Progenitor cell of endocrine pancreas (in vitro differentiated cells): ENCODE measurements around the gene ZNRF3. TPM values are rescaled to one million over a fixed set of nuclear protein-coding genes. Genes with fewer than 3 reads are reported as not detected.

Experiments used
- DNase-seq: peaks from one replicate; pipeline ENCODE4 v3.0.0; 2021; ENCODE audit warnings: low spot score; ENCODE audit not compliant: unreplicated experiment
- H3K27ac Mint-ChIP-seq: 2 replicates; pipeline ENCODE4 v1.8.0; 2021; ENCODE audit warnings: mild to moderate bottlenecking, moderate library complexity, mixed read lengths
- H3K27me3 Mint-ChIP-seq: 2 replicates; pipeline ENCODE4 v1.8.0; 2021; ENCODE audit warnings: mixed read lengths
- H3K36me3 Mint-ChIP-seq: 2 replicates; pipeline ENCODE4 v1.8.0; 2022; ENCODE audit warnings: mixed read lengths; ENCODE audit not compliant: insufficient read depth
- H3K4me1 Mint-ChIP-seq: 2 replicates; pipeline ENCODE4 v1.8.0; 2021; ENCODE audit warnings: low read depth, mixed read lengths
- H3K4me3 Mint-ChIP-seq: 2 replicates; pipeline ENCODE4 v1.8.0; 2021; ENCODE audit warnings: low read depth, mild to moderate bottlenecking, moderate library complexity, mixed read lengths
- H3K9me3 Mint-ChIP-seq: 2 replicates; pipeline ENCODE4 v1.8.0; 2021; ENCODE audit warnings: low read depth, mixed read lengths
- total RNA-seq: library from RNA; stranded (reverse); gene quantifications from 2 replicates; pipeline ENCODE4 v1.2.1, GENCODE V29; 2021
- TF ChIP-seq, protein P1 (sequence below): fragments of 200-600 bp; sonication (generic); IDR thresholded peaks from one replicate; pipeline ENCODE4 v1.5.0; 2021; ENCODE audit warnings: antibody characterized with exemption, mild to moderate bottlenecking; ENCODE audit not compliant: unreplicated experiment

ZNRF3 gene
- total RNA-seq, 1 donor from 2014 or later, result 7.5 TPM

DNA sequence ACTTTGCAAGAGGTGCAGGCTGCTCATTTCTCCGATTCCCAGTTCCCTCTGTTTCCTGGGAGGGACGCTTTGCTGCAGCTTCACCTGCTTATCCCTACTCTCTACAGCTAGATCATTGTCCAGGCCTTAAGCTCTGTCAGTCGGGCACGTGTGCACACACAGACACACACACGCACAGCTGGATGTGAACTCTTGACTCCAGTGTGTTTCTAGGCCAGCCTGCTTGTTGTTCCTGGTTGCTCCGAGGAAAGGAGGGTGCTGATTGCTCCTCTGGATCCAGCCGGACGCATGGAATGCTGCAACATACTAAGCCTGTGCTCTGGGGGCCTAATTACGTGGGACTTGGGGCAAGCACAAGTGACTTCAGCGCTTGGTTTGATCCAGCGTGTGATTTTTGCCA is 19.7 kb downstream of the ZNRF3 start:
- TF ChIP-seq, protein P1, sequence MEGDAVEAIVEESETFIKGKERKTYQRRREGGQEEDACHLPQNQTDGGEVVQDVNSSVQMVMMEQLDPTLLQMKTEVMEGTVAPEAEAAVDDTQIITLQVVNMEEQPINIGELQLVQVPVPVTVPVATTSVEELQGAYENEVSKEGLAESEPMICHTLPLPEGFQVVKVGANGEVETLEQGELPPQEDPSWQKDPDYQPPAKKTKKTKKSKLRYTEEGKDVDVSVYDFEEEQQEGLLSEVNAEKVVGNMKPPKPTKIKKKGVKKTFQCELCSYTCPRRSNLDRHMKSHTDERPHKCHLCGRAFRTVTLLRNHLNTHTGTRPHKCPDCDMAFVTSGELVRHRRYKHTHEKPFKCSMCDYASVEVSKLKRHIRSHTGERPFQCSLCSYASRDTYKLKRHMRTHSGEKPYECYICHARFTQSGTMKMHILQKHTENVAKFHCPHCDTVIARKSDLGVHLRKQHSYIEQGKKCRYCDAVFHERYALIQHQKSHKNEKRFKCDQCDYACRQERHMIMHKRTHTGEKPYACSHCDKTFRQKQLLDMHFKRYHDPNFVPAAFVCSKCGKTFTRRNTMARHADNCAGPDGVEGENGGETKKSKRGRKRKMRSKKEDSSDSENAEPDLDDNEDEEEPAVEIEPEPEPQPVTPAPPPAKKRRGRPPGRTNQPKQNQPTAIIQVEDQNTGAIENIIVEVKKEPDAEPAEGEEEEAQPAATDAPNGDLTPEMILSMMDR, result no peak
- DNase-seq, result no peak
- no peak overlapping the region for H3K27ac Mint-ChIP-seq
- no peak overlapping the region for H3K4me3 Mint-ChIP-seq
- H3K4me1 Mint-ChIP-seq, result peaks cover 15% of the 10 kb centered on the region
- H3K36me3 Mint-ChIP-seq, result no peaks in the 10 kb centered on the region
- no peaks in the 10 kb centered on the region for H3K9me3 Mint-ChIP-seq
- peaks cover 9% of the 10 kb centered on the region for H3K27me3 Mint-ChIP-seq

DNA sequence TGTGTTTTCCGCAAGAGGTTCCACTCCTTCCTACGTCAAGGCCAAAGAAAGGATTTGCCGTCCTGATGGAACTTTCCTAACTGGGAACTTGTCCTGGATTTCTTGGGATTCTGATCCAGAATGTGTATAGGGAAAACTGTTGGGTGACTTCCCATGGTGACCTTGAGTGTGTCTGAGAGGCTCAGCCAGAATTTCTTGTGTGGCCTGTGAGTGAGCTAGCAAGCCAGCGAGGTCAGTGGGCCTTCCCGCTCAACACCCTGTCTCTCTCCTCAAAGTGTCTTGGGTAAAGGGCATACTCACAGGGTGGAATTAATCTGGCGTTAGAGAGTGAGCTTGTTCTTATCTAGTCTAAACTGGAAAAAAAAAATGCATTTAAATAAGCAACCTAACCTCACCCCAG is 20.4 kb downstream of the ZNRF3 start:
- TF ChIP-seq, protein P1, result no peak
- H3K27me3 Mint-ChIP-seq, result peaks cover 12% of the 10 kb centered on the region
- H3K4me3 Mint-ChIP-seq, result no peak overlapping the region
- H3K27ac Mint-ChIP-seq, result no peak overlapping the region
- no peaks in the 10 kb centered on the region for H3K36me3 Mint-ChIP-seq
- no peak for DNase-seq
- H3K9me3 Mint-ChIP-seq, result no peaks in the 10 kb centered on the region
- peaks cover 17% of the 10 kb centered on the region for H3K4me1 Mint-ChIP-seq

DNA sequence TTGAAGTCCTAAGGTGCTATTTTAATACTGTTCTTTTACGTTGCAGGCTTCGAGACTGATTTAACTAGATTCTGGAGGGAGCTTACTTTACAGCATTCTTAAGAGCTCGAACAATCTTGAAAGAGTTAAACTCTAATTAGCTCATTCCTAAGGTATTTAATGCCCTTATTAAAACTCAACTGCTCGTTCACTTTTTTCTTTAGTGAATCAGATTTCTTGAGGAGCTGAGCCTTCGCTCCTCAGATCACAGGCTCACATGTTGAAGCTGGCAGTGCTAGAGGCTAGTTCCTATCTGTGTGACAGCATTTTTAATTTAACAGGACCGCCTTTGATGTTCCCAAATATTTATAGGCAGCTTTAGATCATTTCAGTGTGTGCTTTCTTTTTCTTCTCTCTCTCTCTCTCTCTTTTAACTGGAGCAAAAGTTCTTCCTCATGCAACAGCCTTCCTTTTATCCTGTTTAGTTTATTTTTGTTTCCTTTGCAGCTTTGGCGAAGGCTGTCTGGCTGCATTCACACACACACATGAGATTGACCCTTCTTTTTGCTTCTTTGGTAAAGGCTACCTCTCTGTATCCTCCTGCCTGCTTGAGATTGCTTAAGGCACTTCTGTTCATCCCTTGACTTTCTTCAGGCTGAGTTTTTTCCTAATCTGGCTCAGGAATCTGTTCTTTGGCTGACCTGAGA is 21.0 kb downstream of the ZNRF3 start:
- TF ChIP-seq, protein P1, result no peak
- H3K4me3 Mint-ChIP-seq, result no peak overlapping the region
- peaks cover 18% of the 10 kb centered on the region for H3K4me1 Mint-ChIP-seq
- no peaks in the 10 kb centered on the region for H3K36me3 Mint-ChIP-seq
- no peak for DNase-seq
- H3K27ac Mint-ChIP-seq, result no peak overlapping the region
- no peaks in the 10 kb centered on the region for H3K9me3 Mint-ChIP-seq
- peaks cover 12% of the 10 kb centered on the region for H3K27me3 Mint-ChIP-seq

DNA sequence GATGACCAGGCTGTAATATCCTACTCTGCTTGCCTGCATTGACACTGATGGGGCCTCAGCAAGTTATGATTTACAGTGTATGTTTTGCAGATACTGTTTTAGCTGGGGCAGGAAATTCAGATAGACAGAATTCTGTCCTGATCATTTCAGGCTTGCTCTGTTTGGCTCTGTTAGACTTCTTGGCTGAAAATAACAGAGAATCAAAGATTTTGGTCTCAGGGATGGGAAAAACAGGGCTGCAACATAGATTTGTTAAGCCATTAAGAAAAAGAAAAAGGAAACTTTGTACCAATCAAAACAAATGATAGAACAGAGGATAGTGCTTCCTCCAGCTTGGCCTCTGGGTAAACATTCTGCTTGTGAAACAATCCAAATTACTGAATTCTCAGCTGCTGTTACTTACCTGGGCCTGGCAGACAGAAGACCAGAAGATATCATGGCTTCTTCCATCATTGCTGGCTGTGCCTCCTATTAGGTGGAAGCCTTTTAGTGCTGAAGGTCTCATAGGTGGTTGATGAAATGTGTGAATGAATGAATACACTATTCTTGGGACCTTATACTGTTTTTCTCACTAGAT is 22.0 kb downstream of the ZNRF3 start:
- H3K36me3 Mint-ChIP-seq, result no peaks in the 10 kb centered on the region
- DNase-seq, result no peak
- no peak overlapping the region for H3K4me3 Mint-ChIP-seq
- H3K4me1 Mint-ChIP-seq, result peaks cover 18% of the 10 kb centered on the region
- H3K9me3 Mint-ChIP-seq, result no peaks in the 10 kb centered on the region
- no peak overlapping the region for H3K27ac Mint-ChIP-seq
- peaks cover 8% of the 10 kb centered on the region for H3K27me3 Mint-ChIP-seq
- TF ChIP-seq, protein P1, result no peak

DNA sequence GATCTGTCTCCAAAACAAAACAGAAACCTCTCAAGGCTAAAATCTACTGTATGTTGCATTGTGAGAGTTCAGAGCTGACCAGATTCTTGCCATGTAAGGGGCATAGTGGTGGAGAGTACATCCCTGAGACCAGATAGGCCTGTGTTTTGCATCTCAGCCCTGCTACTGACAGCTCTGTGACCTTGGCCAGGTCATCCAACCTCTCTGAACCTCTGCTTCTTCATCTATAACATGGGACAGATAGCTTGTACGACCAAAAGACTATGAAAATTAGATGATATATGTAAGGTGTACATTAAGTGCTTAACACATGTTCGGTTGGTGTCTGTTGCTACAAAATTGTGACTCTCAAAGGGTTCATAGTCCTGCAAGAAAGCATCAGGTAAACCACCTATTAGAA is 22.9 kb downstream of the ZNRF3 start:
- Mint-ChIP-seq H3K9me3 (no peaks in the 10 kb centered on the region), H3K27ac (no peak overlapping the region), H3K4me1 (peaks cover 20% of the 10 kb centered on the region), H3K27me3 (peaks cover 8% of the 10 kb centered on the region), H3K36me3 (no peaks in the 10 kb centered on the region), H3K4me3 (no peak overlapping the region)
- TF ChIP-seq, protein P1, result no peak
- DNase-seq, result no peak
